GM19455 (cell line): ENCODE data around the gene NOXA1.
A peak's percentile ranks its signal among the peaks of the same experiment; 100 is the strongest.
"Not testable (repeated sequence)": the region's sequence is repeated elsewhere in the genome, so short reads cannot be mapped to it uniquely, and the experiment has no call there.

Source experiments
- ATAC-seq: cut with Tn5 transposase; IDR thresholded peaks from one replicate; pipeline ENCODE4 v1.9.1; 2021; ENCODE audit not compliant: unreplicated experiment

Gene NOXA1

GRCh38 chr9:137406085-137406760 is 17.0 kb upstream of the NOXA1 start:
- ATAC-seq: no peak

DNA sequence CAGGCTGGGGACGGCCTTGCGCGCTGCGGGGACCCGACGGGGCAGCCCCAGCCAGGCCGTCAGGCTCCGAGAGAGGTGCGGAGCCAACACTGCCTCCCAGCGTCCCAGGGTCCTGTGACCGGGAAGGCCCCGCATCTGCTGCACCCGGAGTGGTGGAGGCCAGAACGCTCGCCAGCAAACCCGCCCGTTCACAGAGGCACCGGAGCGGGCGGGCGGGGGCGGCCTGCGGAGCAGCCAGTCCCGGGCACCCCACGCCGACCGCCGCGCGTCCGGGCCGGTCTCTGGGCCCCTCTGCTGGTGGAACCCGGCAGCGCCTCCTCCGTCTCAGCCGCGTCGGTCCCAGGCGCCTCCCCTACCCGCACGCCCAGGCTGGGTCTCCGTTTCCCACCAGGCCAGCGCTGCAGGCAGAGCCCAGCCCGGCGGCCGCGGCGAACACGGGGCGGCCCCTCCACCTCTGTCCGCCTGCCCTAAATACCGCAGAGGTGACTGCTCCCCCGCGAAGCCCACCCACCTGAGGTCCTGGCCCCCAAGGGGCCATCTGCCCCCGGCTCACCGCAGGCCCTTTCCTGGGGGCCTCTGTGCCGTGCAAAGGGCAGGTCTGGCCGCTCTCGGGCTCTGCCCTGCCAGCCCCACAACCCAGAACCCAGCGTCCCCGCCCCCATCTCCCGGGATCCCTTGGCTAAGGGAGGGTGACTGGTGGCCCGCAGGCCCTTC is 16.2 kb upstream of the NOXA1 start:
- no peak for ATAC-seq

- no peak for ATAC-seq
Measured at GRCh38 chr9:137407590-137408300, 15.4 kb upstream of the NOXA1 start.

DNA sequence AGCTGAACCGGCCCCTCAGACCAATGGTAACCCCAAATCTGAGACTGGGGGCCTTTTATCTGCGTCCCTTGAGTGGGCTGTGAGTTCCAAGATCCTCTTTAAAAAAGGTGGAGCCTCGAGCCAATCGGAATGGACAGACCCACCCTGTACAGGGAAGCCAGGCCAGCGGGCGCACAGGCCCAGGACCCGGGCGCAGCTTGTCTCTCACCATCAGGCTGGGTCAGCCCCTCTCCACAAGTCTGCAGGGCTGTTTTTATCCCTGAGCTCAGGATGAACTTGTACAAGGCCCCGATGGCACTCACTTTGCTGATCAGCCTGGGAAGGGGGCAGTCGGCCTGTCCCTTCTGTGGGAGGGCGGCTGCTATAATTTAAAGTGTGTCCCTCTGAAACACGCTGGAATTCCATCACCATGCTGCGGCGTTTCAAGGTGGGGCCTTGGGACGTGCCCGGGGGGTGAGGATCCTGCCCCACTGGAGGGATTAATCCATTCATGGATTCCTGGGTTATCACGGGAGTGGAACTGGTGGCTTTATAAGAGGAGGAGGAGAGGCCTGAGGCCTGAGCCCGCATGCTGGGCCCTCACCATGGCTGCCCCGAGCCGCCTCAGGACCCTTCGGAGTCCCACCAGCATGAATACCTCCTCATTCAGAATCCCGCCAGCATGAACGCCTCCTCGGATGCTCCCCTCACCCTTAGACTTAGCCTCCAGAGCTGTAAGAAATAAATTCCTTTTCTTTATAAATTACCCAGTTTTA is 14.4 kb upstream of the NOXA1 start:
- ATAC-seq: no peak

DNA sequence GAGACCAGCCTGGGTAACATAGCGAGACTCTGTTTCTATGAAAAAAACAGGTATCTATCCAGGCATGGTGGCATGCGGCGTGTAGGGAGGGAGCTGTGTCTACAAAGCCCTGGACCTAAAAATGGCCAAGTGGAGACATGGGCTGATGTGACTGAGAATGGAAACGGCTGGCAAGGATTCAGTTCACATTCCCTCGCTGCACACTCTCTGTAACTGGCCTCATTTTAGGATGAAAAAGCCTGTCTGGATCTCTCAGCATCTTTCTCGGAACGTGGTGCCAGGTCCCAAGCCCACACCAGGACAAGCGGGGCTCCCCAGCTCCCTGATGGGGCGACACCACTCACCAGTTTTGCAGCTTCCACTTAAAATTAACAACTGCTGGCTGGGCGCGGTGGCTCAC is 13.7 kb upstream of the NOXA1 start:
- no peak for ATAC-seq

GRCh38 chr9:137410236-137410890 is 12.8 kb upstream of the NOXA1 start:
- not testable (repeated sequence) for ATAC-seq

GRCh38 chr9:137410891-137411249 is 12.3 kb upstream of the NOXA1 start:
- no peak for ATAC-seq

DNA sequence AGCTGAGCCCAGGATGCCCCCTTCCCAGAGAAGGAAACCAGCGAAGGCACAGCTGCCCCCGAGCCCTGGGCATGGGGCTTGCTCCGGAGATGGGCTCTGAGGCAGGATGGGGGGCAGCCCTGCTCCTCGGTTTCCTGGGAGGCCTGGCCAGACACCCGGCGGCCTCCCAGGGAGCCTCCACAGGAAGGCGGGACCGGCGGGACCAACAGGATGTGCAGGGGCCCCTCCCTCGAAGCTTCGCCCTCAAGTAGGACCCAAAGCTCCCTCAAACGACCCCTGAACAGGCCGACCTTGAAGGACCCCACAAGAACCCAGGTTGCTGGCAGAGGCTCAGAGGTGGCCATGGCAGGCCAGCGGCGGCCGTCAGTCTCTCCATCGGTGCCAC is 11.9 kb upstream of the NOXA1 start:
- ATAC-seq: no peak

GRCh38 chr9:137411645-137412380 is 11.4 kb upstream of the NOXA1 start:
- ATAC-seq: no peak

DNA sequence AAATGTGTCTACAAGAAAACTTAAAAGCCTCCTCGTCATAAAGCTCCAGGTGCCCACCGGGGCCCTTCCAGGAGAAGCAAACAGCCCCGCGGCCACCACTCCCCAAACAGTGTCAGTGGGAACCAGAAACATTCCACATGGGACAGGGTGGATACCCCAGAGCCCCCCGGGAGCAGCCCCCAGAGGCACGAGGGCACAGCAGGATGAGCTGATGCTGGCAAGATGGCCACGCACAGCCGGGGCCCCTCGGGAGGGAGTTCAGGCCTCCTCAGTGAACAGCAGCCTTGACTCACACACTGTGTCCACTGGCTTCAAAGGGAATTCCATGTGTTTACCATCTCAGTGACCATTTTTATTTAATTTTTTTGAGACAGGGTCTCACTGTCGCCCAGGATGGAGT is 10.8 kb upstream of the NOXA1 start:
- no peak for ATAC-seq

DNA sequence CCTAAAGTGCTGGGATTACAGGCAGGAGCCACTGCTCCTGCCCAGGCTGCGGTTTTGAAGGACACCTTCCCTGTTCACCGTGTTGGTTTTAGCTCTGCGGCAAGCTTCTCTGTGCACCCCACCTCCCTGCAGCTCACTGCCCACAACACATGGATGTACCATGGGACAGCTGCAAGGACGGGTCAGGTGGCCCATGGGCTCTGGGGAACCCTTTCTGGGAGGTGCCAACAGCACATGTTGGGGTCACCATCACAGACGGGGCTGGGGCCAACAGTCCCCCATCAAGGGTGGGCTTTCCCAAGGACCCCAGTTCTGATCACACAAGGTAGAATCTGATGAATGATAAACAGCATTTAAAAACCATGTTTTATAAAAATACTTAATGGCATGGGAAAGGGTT is 7.7 kb upstream of the NOXA1 start:
- ATAC-seq: no peak

DNA sequence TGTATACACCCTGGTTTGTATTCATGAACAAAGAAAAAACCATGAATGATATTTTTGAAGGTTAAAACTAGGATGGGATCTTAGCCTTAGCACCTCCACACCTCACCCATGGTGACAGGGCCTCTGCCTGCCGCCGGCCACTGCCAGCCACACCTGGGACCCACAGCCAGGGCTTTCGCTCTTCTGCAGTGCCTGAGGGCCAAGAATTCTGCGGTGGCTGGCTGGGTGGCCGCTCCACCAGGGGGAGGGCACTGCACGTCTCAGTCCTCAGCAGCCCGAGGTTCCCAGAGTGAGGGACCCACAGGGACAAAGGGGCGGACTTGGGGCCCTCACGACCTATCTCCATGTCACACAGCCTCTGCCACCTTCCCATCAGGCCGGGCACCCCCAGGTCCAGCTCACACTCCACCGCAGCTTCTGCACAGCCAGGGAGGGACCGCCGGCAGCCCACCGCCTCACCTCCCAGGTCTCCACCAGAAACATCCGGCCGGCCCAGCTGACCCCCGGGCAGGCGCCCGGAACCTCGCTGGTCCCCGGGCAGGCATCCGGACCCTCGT is 7.1 kb upstream of the NOXA1 start:
- no peak for ATAC-seq

GRCh38 chr9:137416563-137417151 is 6.5 kb upstream of the NOXA1 start:
- ATAC-seq: no peak

DNA sequence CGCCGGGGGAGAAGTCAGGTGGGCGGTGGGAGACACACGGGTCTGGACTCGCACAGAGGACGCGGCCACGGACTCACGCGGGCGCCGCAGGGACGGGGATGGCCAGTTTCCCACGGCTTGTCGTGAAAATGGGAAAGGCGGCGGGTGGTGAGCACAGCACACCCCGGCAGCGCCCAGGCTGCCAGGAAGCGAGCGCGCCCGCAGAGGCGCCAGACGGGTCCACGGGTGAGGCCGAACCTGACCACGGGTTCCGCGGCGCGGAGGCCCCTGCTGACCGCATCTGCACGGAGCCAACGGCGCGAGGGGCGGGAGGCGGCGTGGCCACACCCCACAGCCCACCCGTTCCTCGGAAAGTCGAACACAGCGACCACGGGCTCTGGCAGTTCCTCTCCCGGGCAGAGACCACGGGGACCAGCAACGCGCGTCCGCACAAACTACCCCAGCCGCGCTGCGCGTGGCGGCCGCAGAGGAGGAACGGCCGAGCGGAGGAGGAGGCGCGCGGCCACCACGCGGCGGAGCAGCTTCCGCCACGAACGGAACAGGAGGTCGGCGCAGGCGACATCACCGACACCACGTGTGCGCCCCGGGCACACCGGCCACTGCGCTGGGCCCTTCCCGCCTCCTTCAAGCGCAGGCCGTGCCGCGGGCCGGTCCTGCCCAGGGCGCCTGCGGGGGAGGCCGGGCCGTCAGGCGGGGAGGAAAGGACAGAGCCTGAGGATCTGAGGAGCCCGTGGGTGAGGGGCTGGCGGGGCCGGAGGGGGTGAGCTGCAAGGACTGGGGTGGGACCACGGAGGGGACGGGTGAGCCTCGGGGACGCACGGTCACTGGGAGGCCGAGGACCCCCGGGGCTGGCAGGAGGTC is 5.8 kb upstream of the NOXA1 start:
- ATAC-seq: no peak

DNA sequence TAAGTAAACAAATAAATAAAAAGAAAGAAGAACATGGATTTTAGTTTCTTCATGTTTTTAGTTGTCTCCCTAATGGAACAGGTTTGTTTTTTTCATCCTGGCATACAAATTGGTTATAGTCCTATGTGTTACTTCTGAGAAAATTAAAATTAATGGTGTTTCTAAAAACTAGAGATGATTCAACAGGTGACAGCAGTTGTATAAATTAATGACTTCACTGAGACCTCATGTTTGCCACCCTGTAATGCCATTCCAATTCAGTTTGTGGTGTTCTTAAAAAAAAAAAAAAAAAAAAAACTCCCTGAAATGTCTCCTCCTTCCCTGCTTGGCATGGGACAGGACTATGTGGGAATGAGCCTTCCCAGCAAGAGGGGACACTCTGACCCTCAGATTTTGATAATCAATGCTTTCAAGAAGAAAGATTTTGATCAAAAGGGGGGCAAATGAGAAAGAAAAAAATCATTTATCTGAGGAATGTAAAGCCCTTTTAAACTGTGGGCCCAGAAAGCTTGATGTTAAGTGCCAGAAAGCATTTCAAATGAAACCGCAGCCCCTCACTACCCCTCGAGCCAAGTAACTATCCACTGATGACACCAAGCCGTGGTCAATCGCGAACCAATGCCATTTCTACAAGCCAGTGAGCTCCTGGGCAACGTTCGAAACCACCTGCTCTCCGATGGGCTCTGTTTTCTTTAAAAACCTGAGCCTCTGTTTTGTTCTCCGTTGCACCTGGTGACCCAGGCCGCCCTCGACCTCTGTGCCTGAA is 1.2 kb upstream of the NOXA1 start:
- no peak for ATAC-seq

GRCh38 chr9:137423514-137424291 is 510 bp downstream of the NOXA1 start:
- ATAC-seq: peak; percentile 24

- ATAC-seq: no peak
Measured at GRCh38 chr9:137426018-137426681, 3.0 kb downstream of the NOXA1 start.
